H1 (cell line): Measurements from ENCODE around the gene ZNF518B. TPM values are rescaled to one million over a fixed set of nuclear protein-coding genes. Genes with fewer than 3 reads are reported as not detected.

Experiments used
- polyA plus RNA-seq, 7 experiments: library from polyadenylated mRNA; depleted of rRNA in 3 of 7; stranded (reverse) in 5 of 7; unstranded in 2 of 7; fragments of >200 nt in 5 of 7; fragments of 200-250 nt in 2 of 7; gene quantifications; 1 replicate in 5 of 7; 2 replicates in 1 of 7; 4 replicates in 1 of 7; pipeline versions ENCODE4 v1.2.1 to v1.2.3, GENCODE V29; 2011 to 2013; ENCODE audit warnings: missing spikeins in 2 of 7, mixed read lengths in 2 of 7
- total RNA-seq: library from RNA; stranded (reverse); fragmentation: NEBNext Ultra II Directional; extraction: Animal tissue kit (Norgen Biotek cat#: 25700); gene quantifications from 2 replicates; pipeline ENCODE4 v1.2.1, GENCODE V29; 2021

The ZNF518B gene
- total and polyA plus RNA-seq, 2 of the 8 experiments (the other 6 are each of a cell fraction or from before 2014, with no cell fraction given), result 2.9 to 9.0 TPM

Other genes starting within 250 kb of the ZNF518B start
- not detected in 2 replicates for gene CLNK, start 227.3 kb upstream of the ZNF518B start, total RNA-seq
- not detected in 2 replicates for gene CLNK, start 227.3 kb upstream of the ZNF518B start, polyA plus RNA-seq (2011; rRNA removed)